GM19452 (cell line): Measurements from ENCODE around the gene SNURF.
"Not testable (repeated sequence)": the region's sequence is repeated elsewhere in the genome, so short reads cannot be mapped to it uniquely, and the experiment has no call there.

ENCODE experiments used
- ATAC-seq: cut with Tn5 transposase; IDR thresholded peaks from one replicate; pipeline ENCODE4 v1.9.1; 2021; ENCODE audit not compliant: unreplicated experiment

The SNURF gene, protein sequence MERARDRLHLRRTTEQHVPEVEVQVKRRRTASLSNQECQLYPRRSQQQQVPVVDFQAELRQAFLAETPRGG

DNA sequence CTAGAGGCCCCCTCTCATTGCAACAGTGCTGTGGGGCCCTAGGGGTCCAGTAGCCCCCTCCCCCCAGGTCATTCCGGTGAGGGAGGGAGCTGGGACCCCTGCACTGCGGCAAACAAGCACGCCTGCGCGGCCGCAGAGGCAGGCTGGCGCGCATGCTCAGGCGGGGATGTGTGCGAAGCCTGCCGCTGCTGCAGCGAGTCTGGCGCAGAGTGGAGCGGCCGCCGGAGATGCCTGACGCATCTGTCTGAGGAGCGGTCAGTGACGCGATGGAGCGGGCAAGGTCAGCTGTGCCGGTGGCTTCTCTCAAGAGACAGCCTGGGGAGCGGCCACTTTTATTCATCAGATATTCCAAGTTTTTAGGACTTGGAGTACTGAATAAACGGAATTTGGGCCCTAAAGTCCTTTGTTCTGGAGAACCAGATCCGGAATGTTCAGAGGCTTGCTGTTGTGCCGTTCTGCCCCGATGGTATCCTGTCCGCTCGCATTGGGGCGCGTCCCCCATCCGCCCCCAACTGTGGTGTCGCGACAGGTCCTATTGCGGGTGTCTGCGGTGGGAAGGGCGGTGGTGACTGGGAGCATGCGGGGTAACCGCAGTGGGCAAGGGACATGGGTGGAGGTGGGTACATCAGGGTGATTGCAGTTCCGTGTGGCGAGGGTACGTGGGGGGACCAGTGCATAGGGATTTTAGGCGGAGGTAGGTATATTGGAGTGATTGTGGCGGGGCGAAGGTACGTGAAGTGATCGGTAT, at the start of gene SNURF, which contains the start of gene SNRPN:
Gene SNURF (plus strand): TSS at position 205 of the 748 bp plus-strand sequence. CDS start 62 bp downstream, at position 267.
Gene SNRPN (plus strand): TSS at position 205 of the 748 bp plus-strand sequence. CDS start 19,467 bp downstream, outside the sequence.
- peak; percentile 72 for ATAC-seq

DNA sequence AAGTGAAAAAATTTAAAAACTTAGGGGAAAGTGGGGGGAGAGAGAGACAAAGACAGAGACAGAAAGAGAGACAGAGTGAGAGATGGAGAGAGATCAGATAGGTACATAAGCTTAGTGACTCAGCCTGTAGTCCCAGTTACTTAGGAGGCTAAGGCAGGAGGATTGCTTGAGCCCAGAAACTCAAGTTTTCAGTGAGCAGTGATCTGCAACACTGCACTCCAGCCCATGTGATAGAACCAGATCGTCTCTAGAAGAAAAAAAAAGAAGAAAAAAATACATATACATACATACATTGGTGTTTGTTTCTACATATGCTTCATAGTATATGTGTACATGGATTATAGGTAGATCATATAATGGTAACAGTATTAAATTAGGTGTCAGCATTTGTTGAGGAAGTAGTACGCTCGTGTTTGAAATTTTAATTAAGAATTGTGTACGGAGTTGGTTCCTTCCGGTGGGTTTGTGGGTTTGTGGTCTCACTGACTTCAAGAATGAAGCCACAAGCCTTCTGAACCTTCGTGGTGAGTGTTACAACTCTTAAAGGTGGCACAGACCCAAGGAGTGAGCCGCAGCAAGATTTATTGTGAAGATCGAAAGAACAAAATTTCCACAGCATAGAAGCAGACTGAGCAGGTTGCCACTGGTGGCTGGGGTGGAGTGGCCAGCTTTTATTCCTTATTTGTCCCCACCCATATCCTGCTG, 38.3 kb upstream of the SNURF start:
- no peak for ATAC-seq

DNA sequence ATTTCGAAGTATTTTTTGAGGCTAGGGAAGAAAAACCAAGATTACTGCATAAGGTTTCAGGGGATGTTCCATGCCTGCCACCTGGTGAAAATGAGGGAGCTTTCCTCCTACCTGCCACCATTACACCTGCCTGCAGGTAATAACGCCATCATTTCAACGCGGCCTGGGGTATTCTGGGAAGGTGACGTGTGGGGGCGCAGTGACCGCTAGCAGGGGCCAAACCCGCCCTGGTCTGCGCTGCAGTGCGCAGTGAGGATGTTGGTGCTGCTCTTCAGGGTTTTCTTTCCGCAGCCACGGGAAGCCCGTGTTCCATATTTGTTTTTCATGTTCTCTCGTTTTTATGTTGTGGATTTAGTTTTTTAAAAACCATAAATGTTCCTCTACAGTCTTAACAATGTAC, 37.4 kb upstream of the SNURF start:
- no peak for ATAC-seq

DNA sequence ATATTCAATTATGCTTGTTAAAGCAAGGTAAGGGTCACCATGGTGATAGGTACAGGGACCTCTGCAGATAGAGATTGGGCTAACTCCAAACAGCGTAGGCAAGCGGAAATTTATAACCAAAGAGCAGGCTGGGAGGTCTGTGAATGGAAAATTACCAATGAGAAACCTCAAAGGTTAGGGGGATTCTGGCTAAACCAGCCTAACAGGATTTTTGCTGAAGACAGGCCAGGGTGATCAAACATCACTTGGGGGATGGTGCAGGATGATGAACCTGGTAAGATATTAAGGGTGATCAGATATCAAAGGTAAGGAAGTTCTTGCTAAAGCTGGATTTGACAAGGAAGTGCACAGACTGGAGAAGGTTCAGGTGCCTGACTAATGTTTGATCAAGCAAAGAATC, 35.3 kb upstream of the SNURF start:
- no peak for ATAC-seq

DNA sequence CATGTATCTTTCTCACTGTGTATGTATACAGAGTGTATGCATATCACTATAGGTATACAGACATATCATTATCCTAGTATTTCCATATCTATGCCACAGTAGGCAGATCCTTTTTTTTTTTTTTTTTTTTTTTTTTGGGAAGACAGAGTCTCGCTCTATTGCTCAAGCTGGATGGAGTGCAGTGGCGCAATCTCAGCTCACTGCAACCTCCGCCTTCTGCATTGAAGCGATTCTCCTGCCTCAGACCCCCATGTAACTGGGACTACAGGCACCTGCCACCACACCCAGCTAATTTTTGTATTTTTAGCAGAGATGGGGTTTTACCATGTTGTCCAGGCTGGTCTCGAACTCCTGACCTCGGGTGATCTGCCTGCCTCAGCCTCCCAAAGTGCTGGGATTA, 32.0 kb upstream of the SNURF start:
- ATAC-seq = not testable (repeated sequence)

DNA sequence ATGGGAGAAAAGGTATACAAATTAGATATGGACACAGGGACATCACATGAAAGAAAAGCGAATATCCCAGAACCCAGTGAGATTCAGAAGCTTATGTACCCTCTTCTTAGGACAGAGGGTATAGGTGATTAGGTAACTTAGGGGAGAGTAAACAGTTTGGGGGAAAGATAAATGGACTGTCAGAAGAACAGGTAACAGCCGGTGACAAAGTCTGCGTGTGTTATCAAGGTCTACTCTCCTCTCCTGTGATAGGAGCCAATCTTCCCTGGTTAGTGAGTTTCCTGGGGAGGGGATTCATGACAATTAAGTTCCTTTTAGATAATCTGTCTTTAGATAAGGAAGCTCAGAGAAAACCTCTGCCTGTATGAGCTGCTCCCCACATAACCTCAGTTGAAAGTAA, 30.6 kb upstream of the SNURF start:
- no peak for ATAC-seq

DNA sequence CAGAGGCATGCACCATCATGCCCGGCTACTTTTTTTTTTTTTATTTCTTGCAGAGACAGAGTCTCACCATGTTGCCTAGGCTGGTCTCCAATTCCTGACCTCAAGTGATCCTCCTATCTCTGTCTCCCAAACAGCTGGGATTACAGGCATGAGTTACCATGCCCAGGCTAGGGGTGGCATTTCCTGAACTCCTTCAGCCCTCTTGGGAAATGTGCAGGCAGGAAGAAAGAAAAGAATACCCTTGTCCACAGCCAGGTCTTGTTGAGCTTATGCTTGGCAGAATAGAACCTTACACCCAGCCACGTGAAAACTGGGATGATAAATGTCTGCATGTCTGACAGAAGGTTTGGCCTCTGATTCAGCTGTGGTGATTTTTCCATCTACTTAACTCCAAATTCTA, 30.2 kb upstream of the SNURF start:
- no peak for ATAC-seq

DNA sequence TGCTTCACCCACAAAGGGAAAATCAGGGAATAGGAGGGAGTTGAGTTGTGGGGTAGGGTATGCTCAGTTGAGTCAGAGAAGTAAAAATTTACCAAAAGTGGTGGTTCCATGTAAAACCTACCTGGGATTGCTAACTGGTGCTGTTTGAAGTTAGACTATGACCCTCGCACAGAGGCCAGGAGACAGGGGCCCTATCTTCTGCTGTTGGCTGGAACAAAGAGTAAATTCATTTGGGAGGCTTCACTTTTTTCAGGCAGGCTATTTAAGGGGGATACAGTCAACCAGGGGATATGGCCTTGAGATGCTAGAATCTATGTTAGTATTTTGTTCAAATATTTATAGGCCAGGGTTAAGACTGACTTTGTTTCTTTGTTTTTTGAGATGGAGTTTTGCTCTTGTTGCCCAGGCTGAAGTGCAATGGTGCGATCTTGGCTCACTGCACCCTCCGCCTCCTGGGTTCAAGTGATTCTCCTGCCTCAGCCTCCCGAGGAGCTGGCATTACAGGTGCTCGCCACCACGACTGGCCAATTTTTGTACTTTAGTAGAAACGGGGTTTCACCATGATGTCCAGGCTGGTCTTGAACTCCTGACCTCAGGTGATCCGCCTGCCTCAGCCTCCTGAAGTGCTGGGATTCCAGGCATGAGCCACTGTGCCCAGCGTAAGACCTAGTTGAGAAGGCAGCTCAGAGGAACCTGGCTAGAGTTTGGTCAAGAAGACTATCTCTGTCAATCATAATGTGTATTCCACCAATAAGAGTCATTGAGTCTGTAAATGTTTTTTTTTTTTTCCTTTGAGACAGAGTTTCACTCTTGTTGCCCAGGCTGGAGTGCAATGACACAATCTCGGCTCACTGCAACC, 22.7 kb upstream of the SNURF start:
- not testable (repeated sequence) for ATAC-seq

DNA sequence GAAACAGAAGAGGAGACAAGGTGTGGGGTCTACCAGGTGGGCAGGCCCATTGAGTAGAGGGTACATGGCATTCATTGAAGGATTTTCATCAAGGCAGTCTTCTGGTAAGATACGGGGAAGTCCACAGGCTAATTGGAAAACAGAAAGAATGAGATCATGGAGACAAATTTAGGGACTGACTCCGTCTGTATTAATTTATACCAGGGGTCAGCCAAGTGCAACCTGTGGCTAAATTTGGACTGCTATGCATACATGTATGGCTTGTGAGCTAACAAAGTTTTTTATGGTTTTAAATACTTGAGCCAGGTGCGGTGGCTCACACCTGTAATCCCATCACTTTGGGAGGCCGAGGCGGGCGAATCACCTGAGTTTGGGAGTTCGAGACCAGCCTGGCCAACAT, 21.1 kb upstream of the SNURF start:
- no peak for ATAC-seq

DNA sequence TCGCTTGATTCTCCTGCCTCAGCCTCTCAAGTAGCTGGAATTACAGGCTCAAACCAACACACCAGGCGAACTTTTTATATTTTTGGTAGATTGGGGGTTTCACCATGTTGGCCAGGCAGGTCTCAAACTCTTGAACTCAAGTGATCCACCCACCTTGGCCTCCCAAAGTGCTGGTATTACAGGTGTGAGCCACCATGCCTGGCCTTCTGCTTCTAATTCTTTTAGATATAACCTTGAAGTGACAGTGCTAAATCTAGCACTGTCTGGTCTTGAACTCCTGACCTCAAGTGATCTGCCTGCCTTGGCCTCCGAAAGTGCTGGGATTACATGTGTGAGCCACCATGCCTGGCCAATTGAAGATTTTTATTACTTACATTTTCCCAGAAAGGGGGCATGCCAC, 16.6 kb upstream of the SNURF start:
- not testable (repeated sequence) for ATAC-seq

DNA sequence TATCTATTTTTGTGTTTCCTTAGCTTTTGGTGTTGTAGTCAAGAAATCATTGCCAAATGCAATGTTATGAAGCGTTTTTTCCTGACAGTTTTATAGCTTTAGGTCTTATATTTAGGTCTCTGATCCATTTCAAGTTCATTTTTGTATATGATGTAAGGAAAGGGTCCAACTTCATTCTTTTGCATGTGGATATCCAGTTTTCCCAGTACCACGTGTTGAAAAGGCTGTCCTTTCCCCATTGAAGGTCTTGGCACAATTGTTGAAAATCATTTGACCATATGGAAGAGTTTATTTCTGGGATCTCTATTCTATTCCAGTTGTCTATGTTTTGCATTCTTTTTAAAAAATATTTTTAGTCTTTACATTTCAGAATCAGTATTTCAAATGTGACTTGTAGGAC, 14.6 kb upstream of the SNURF start:
- ATAC-seq = no peak

DNA sequence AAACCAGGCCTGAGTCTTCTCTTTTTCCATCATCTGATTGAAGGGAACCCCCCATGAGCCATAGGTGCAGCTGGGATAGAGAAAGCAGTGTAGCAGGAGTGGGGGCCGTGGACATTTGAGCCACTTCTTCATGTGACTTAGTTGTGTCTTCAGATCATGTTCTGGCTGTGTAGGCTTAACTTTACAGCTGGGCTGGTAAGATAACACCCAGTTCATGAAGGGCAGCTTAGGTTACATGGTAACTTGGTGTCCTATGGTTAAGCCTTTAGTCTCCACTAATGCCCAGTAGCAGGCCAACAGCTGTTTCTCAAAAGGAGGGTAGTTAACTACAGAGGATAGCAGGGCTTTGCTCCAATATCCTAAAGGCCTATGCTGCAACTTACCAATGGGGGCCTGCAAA, 11.4 kb upstream of the SNURF start:
- no peak for ATAC-seq

DNA sequence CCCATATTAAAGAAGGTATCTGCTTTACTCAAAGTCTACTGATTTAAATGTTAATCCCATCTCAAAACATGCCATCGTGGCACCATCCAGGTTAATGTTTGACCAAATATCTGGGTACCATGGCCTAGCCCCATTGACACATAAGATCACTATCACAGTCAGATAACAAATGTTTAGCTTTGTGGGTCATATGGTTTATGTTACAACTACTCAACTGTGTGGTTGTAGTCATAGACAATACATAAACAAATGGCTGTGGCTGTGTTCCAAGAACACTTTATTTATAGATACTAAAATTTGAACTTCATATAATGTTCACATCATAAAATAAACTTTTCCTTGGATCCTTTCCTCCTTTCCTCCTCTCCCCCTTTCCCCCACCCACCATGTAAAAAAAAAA, 9.8 kb upstream of the SNURF start:
- no peak for ATAC-seq

DNA sequence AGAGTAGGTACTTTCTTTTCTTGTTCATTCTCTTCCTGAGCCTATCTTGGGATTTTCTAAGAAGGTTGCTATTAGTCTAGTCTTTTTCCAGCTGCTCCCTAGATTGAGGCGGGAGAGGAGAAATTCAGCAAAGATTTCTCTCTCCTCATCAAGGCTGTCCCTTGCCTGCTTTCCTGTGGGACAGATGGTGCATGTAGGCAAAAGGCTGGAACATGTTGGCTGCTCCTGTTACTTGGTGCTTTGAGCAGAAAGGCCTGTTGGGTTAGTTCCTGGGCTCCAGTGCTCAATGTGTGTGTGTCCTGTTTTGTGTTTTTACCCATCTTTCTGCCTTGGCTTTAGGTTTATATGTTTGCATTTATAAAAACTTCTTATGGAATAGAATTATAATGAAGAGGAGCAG, 9.1 kb upstream of the SNURF start:
- no peak for ATAC-seq

DNA sequence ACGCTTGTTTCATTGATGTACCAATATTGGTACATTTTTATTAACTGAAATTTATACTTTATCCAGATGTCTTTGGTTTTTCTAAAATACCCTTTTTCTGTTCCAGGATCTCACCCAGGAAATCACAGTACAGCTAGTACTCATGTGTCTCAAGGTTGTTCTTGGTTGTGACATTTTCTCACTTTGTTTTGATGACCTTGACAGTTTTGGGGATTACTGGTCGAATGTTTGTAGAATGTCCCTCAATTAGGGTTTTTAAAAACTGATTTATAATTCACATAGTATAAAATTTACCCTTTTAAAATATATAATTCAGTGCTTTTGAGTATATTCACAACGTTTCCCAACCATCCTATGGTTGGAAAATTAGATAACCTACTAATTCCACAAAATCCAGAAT, 6.3 kb upstream of the SNURF start:
- no peak for ATAC-seq

DNA sequence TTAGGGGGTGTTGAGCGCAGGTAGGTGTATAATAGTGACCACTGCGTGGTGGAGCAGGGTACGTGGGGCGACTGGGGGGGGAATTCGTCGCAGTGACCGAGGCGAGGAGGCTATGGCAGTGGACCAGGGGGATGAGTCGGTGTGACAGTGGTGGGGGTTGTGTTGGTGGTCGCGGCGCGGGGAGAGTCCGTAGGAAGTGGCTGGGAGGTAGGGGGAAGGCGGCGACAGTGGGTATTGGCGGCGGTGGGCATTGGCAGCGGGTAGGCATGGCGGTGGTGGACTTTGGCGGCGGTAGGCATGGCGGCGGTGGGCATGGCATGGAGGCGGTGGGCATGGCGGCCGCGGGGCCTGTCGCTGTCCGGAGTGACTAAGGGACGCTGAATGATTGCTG, 739 bp downstream of the SNURF start:
- no peak for ATAC-seq

DNA sequence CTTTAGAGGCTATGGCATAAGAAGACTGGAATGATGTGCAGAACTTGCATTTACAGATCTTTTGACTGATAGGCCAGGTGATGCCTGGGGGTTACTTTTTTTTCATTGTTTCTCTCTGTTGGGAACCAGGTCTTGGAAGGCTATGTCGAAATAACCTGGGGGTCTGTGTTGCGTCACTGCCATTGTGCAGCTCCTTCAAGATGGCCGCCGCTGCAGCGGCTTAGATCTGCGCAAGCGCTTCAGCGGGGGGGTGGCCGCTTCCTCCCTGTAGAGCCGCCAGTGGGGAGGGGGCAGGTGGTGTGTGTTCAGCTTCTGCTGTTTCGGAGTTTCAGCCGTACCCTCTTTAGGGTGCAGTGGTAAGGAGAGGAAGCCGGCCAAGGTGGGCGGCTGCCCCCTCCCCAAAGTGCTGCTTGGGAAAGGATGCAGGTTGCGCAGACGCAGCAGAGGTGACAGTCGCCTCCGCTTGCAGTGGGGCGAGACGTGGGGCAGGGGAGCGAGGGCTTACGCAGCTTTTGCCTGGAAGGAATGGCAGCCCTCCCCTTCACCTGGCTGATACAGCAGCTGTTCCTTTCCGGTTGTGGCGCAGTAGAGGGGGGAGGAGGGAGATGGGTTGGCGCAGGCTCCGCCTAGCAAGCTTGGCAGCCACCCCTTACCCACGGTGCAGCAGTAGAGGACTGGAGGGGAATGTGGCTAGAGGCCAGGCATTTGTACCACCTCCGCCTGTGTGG, 1.5 kb downstream of the SNURF start:
- peak; percentile 69 for ATAC-seq

DNA sequence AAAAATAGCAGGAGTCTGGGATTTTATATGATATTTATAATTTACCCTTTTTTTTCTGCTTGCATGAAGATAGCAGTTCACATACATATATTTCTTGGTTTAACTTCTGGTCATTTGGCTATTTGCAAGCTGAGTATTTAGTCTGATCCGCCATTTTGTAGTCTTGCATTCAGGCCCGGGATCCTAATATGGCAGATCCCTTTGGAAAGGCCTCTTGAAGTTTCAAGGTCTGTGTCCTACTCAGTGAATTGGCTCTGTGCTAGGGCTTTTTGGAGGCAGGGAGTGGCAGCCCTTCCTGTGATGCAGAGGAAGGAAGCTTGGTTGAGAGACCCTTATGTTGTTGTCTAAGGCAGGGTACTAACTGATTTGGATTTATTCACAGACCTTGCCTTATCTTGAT, 2.9 kb downstream of the SNURF start:
- ATAC-seq = no peak

DNA sequence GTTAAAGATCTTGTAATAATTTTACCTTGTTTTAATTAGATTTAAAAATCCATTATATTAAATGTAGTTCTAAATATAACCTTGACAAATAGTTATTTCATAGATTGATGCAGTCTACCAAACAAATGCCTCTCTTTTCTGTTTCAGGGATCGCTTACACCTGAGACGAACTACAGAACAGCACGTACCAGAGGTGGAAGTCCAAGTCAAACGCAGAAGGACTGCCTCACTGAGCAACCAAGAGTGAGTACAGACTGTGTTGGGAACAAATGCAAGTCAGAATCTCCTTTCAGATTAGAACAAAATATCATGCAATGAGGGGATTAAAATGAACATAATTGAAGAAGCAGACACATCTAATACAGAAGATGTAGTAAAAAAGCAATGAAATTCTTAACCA, 7.2 kb downstream of the SNURF start:
- ATAC-seq = no peak

DNA sequence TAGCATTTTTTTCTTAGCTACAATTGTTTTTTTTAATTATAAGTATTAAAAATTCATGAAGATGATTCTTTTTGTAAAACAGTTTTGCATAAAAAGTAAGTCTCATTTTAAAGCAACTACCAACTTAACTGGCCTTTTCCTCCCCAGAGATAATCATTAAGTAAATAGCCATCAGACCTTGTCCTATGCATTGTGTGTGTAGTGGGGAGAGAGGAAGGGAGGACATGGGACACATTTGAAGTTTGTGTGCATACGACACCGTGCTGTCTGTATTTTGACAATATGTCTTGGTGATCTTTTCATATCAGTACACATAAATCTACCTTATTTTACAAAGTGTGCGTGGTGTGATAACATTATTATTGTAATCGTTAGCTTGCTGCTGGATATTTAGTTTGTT, 8.1 kb downstream of the SNURF start:
- ATAC-seq = no peak
